OCI-LY3 (cell line): ENCODE data around the gene B3GALT6.

ENCODE experiments used
- H2AFZ ChIP-seq: fragments of 200-600, 300-600 bp; shearing (Covaris generic); 2 replicates; pipeline ENCODE4 v1.6.0; 2014; ENCODE audit warnings: antibody characterized with exemption, low read depth, low read length
- H3K27ac ChIP-seq: fragments of 200-600, 300-600 bp; sonication (generic); 2 replicates; pipeline ENCODE4 v1.5.1; 2014; ENCODE audit warnings: mild to moderate bottlenecking, low read length, moderate library complexity, mixed read lengths
- H3K27me3 ChIP-seq: fragments of 200-600, 300-600 bp; sonication (generic); 2 replicates; pipeline ENCODE4 v1.6.1; 2014; ENCODE audit warnings: low read depth, low read length, mixed read lengths
- H3K36me3 ChIP-seq: fragments of 200-600, 300-600 bp; sonication (generic); replicated peaks from 2 replicates; pipeline ENCODE3; 2014; ENCODE audit warnings: low read depth, low read length, mixed read lengths
- H3K4me1 ChIP-seq: fragments of 300-600, 200-600 bp; sonication (generic); 2 replicates; pipeline ENCODE4 v1.6.1; 2014; ENCODE audit warnings: low read length, mixed read lengths
- H3K4me2 ChIP-seq: fragments of 200-600, 300-600 bp; sonication (generic); 2 replicates; pipeline ENCODE4 v1.6.1; 2014; ENCODE audit warnings: low read length, mixed read lengths
- H3K4me3 ChIP-seq: fragments of 300-600, 200-600 bp; sonication (generic); 2 replicates; pipeline ENCODE4 v1.5.1; 2014; ENCODE audit warnings: antibody characterized with exemption, mild to moderate bottlenecking, low read length, moderate library complexity
- H3K79me2 ChIP-seq: fragments of 300-600, 200-600 bp; shearing (Covaris generic); 2 replicates; pipeline ENCODE4 v1.6.1; 2014; ENCODE audit warnings: mild to moderate bottlenecking, low read length, mixed read lengths
- H3K9ac ChIP-seq: fragments of 300-600, 200-600 bp; shearing (Covaris generic); 2 replicates; pipeline ENCODE4 v1.6.0; 2014; ENCODE audit warnings: mild to moderate bottlenecking, low read length, moderate library complexity
- H3K9me3 ChIP-seq: fragments of 200-600, 300-600 bp; shearing (Covaris generic); 2 replicates; pipeline ENCODE4 v1.6.1; 2014; ENCODE audit warnings: low read length, mixed read lengths; ENCODE audit not compliant: insufficient read depth
- H4K20me1 ChIP-seq: fragments of 200-600, 300-600 bp; sonication (generic); 2 replicates; pipeline ENCODE4 v1.6.1; 2016; ENCODE audit warnings: low read length, mixed read lengths; ENCODE audit not compliant: insufficient read depth
- CTCF ChIP-seq: fragments of 200-600, 300-600 bp; sonication (generic); IDR thresholded peaks from 2 replicates; pipeline ENCODE4 v1.5.1; 2014; ENCODE audit warnings: antibody characterized with exemption, low read length, low read depth
- EZH2phosphoT487 ChIP-seq: fragments of 200-600 bp; shearing (Covaris generic); IDR thresholded peaks from 2 replicates; pipeline ENCODE4 v1.6.1; 2018; ENCODE audit warnings: antibody characterized with exemption, mixed run types, low read depth

B3GALT6 gene

GRCh38 chr1:1208713-1209433, 23.2 kb upstream of the B3GALT6 start:
- H3K27ac ChIP-seq = no peak overlapping the region
- peaks cover 13% of the 10 kb centered on the region for H3K4me1 ChIP-seq
- no peak overlapping the region for H3K4me3 ChIP-seq
- TF ChIP-seq EZH2phosphoT487 (no peak), CTCF (no peak)
- H3K27me3 ChIP-seq = peaks cover 25% of the 10 kb centered on the region
- no peaks in the 10 kb centered on the region for H3K36me3 ChIP-seq
- no peaks in the 10 kb centered on the region for H3K79me2 ChIP-seq
- no peaks in the 10 kb centered on the region for H4K20me1 ChIP-seq
- H3K9me3 ChIP-seq = no peaks in the 10 kb centered on the region
- H3K4me2 ChIP-seq = 0 out of 2 replicates have a peak overlapping the region, but pooled peaks have one; percentile 14
- H3K9ac ChIP-seq = no peak overlapping the region
- H2AFZ ChIP-seq = no peak overlapping the region

- TF ChIP-seq CTCF (no peak), EZH2phosphoT487 (no peak)
- Histone ChIP-seq H3K4me1 (peaks cover 29% of the 10 kb centered on the region), H3K4me2 (no peak overlapping the region), H3K9me3 (no peaks in the 10 kb centered on the region), H3K27me3 (peaks cover 22% of the 10 kb centered on the region), H3K36me3 (no peaks in the 10 kb centered on the region), H3K27ac (no peak overlapping the region), H3K9ac (no peak overlapping the region), H3K4me3 (no peak overlapping the region), H4K20me1 (no peaks in the 10 kb centered on the region), H2AFZ (no peak overlapping the region), H3K79me2 (no peaks in the 10 kb centered on the region)
These were observed 21.1 kb upstream of the B3GALT6 start for GRCh38 chr1:1210726-1211540.

GRCh38 chr1:1211541-1212441, 20.2 kb upstream of the B3GALT6 start:
- Histone ChIP-seq H3K36me3 (peaks cover 3% of the 10 kb centered on the region), H3K27me3 (peaks cover 14% of the 10 kb centered on the region), H3K4me1 (peaks cover 20% of the 10 kb centered on the region), H3K9ac (no peak overlapping the region), H3K4me2 (no peak overlapping the region), H2AFZ (no peak overlapping the region), H4K20me1 (no peaks in the 10 kb centered on the region), H3K4me3 (no peak overlapping the region), H3K9me3 (no peaks in the 10 kb centered on the region), H3K79me2 (no peaks in the 10 kb centered on the region), H3K27ac (no peak overlapping the region)
- TF ChIP-seq CTCF = no peak
- no peak for TF ChIP-seq EZH2phosphoT487
